Measurements from ENCODE around the gene GP5. TPM values are rescaled to one million over a fixed set of nuclear protein-coding genes. Genes with fewer than 3 reads are reported as not detected.

GP5 gene
- total RNA-seq, 4 donors from 2014 or later = not detected

DNA sequence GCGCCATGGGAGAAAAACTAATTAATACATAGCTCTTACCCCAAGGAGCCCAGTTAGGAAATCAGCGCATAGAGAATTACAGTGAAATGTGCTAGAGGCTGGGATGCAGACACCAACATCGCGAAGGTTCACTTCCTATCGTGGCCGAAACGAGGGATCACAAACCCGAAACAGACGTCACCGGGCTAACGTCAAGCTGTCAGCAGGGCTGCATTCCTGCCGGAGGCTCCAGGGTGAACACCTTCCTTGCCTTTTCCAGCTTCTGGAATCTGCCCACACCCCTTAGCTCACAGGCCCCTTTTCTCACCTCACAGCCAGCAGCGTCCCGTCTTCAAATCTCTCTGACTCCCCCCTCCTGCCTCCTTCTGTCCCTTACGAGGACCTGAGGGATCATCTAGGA, 13.0 kb downstream of the GP5 start:
- Histone ChIP-seq H3K27me3 (no peaks in the 10 kb centered on the region), H3K9me3 (peaks cover 0 to 2% (median 0%) of the 10 kb centered on the region in 4 donors), H3K4me3 (no peak overlapping the region), H3K27ac (no peak overlapping the region), H3K36me3 (no peaks in the 10 kb centered on the region), H3K4me1 (no peaks in the 10 kb centered on the region)
- TF ChIP-seq POLR2A (IDR thresholded peaks at IDR 0.05) = no peak
- TF ChIP-seq, protein P1, sequence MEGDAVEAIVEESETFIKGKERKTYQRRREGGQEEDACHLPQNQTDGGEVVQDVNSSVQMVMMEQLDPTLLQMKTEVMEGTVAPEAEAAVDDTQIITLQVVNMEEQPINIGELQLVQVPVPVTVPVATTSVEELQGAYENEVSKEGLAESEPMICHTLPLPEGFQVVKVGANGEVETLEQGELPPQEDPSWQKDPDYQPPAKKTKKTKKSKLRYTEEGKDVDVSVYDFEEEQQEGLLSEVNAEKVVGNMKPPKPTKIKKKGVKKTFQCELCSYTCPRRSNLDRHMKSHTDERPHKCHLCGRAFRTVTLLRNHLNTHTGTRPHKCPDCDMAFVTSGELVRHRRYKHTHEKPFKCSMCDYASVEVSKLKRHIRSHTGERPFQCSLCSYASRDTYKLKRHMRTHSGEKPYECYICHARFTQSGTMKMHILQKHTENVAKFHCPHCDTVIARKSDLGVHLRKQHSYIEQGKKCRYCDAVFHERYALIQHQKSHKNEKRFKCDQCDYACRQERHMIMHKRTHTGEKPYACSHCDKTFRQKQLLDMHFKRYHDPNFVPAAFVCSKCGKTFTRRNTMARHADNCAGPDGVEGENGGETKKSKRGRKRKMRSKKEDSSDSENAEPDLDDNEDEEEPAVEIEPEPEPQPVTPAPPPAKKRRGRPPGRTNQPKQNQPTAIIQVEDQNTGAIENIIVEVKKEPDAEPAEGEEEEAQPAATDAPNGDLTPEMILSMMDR (IDR thresholded peaks at IDR 0.05) = no peak
- peak in 1 of 3 donors; percentile 14 for DNase-seq

DNA sequence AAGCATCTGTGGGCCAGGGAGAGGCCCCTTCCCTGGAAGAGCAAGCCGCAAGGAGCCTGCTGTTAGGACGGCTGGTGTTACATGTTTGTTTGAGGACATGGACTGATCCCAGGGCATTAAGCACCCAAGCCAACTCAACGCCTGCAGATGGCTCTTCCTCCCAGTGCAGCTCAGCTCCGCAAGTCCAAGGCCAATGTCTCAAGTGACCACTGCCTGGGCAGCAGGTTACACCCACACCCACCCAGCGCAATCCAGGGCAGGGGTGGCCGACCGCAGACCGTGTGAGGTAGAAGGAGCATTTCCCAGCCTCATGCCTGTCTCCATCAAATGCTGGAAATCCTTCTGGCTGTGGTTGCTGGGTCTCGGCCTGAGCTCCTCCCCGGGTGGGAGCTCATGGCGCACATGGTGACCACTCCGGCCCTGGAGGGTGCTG, 14.5 kb downstream of the GP5 start:
- no peaks in the 10 kb centered on the region for H3K27me3 ChIP-seq
- H3K4me1 ChIP-seq = no peaks in the 10 kb centered on the region
- peak in 2 of 3 donors; percentile 21 to 34 for DNase-seq
- no peak overlapping the region for H3K4me3 ChIP-seq
- no peaks in the 10 kb centered on the region for H3K9me3 ChIP-seq
- H3K36me3 ChIP-seq = no peaks in the 10 kb centered on the region
- TF ChIP-seq, protein P1 (IDR thresholded peaks at IDR 0.05) = no peak
- no peak for TF ChIP-seq POLR2A (IDR thresholded peaks at IDR 0.05)
- H3K27ac ChIP-seq = no peak overlapping the region

DNA sequence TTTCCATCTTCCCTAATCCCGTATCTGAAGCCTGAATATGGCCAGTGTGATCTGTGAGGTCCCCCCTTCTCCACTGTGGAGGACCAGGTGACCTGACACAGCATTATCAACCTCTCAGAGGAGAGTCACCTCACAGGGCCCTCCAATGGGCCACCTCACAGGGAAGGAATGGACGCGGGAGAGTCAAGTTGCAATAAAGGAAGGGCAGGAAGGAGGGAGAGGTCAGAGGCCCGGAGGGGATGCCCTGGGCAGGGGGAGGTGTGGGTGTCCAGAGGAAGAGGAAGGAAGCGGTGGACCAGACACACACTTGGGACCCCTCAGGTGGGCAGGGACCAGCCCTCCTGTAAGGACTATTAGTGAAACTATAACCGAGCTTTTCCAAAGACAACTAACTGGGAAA, 14.9 kb downstream of the GP5 start:
- Histone ChIP-seq H3K4me1 (no peaks in the 10 kb centered on the region), H3K9me3 (no peaks in the 10 kb centered on the region), H3K27ac (no peak overlapping the region), H3K36me3 (no peaks in the 10 kb centered on the region), H3K27me3 (no peaks in the 10 kb centered on the region), H3K4me3 (no peak overlapping the region)
- peak in 2 of 3 donors; percentile 23 to 39 for DNase-seq
- TF ChIP-seq, protein P1 (IDR thresholded peaks at IDR 0.05) = no peak
- no peak for TF ChIP-seq POLR2A (IDR thresholded peaks at IDR 0.05)

DNA sequence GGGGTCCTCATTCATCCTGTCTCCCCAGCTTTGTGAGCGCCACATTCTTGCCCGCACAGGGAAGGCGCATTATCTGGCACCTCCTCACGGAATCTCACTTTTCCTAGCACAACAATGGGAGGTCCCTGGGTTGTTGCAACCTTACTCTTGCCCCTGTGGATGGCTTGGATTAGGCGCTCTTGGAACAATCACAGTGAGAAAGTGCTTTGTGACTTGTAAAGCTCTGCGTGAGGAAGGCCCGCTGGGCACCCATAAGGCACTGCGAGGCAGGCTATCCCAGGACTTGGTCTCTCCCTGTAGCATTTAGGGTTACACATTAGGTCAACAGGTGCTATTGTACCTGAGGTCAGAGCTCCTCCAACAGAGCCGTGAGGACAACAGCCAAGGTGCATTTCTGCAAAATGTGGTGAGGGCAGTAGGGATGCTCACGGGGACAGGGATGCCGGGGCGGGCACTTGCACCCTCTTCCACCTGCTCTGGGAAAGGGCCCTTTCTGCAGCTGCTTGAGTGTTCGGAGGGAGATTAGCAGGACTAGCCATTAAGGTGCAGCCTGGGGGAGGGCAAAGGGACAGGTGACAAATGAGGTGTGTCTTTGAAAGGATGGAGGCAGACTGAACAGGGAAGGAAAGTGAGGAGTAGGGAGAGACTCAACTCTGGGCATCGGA, 15.7 kb downstream of the GP5 start:
- no peak overlapping the region for H3K4me3 ChIP-seq
- DNase-seq = peak in 2 of 3 donors; percentile 22 to 24
- no peaks in the 10 kb centered on the region for H3K27me3 ChIP-seq
- no peaks in the 10 kb centered on the region for H3K4me1 ChIP-seq
- no peak overlapping the region for H3K27ac ChIP-seq
- H3K9me3 ChIP-seq = no peaks in the 10 kb centered on the region
- no peaks in the 10 kb centered on the region for H3K36me3 ChIP-seq
- TF ChIP-seq, protein P1 (IDR thresholded peaks at IDR 0.05) = no peak
- no peak for TF ChIP-seq POLR2A (IDR thresholded peaks at IDR 0.05)

DNA sequence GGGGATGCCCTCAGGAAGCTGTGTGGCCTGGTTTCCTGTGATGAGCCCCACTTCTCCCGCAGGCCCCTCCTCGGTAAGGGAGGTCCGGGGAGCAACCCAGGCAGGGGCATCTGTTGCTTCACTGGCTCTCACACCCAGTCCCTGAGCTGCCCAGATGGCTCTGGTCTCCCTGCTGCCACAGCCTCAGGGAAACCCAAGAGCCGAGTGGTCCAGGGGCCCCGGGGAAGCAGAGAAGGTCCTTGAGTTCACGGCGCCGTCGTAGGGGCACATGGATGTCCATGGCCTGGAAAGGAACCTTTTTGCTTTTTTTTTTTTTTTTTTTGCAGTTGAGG, 16.2 kb downstream of the GP5 start:
- Histone ChIP-seq H3K36me3 (no peaks in the 10 kb centered on the region), H3K27me3 (no peaks in the 10 kb centered on the region), H3K9me3 (no peaks in the 10 kb centered on the region), H3K4me1 (no peaks in the 10 kb centered on the region), H3K4me3 (no peak overlapping the region), H3K27ac (no peak overlapping the region)
- TF ChIP-seq, protein P1 (IDR thresholded peaks at IDR 0.05) = no peak
- no peak for TF ChIP-seq POLR2A (IDR thresholded peaks at IDR 0.05)
- peak in 2 of 3 donors; percentile 18 to 23 for DNase-seq
